Mononuclear cell (primary cell): Measurements from ENCODE around the gene GATD1. TPM values are rescaled to one million over a fixed set of nuclear protein-coding genes. Genes with fewer than 3 reads are reported as not detected.

Experiments used
- H3K27me3 ChIP-seq: 2 replicates; pipeline ENCODE4 v1.6.0; 2011; ENCODE audit warnings: low read length, control low read depth; ENCODE audit not compliant: insufficient read depth
- H3K4me1 ChIP-seq: 2 replicates; pipeline ENCODE4 v1.5.1; 2011; ENCODE audit warnings: mild to moderate bottlenecking, low read length, control low read depth; ENCODE audit not compliant: insufficient read depth
- H3K4me3 ChIP-seq: 2 replicates; pipeline ENCODE4 v1.5.1; 2011; ENCODE audit warnings: mild to moderate bottlenecking, low read length, moderate library complexity
- H3K9me3 ChIP-seq: 2 replicates; pipeline ENCODE4 v1.5.1; 2011; ENCODE audit warnings: low read depth, mild to moderate bottlenecking, control low read depth, low read length
- total RNA-seq: library from RNA; depleted of rRNA; stranded (reverse); fragments of >200 nt; gene quantifications from one replicate; pipeline ENCODE4 v1.2.3, GENCODE V29; 2012

The GATD1 gene
- total RNA-seq, 1 donor, result 7.2 TPM

GRCh38 chr11:818396-819128, 41.3 kb upstream of the GATD1 start, which contains the start of gene PNPLA2:
Gene PNPLA2 (plus strand): TSS chr11:818914. CDS start chr11:819719, 805 bp downstream.
- Histone ChIP-seq H3K9me3 (no peaks in the 10 kb centered on the region), H3K4me3 (peak within 1 kb of the TSS; percentile 81), H3K4me1 (peaks cover 38% of the 10 kb centered on the region), H3K27me3 (no peaks in the 10 kb centered on the region)

GRCh38 chr11:816433-816779, 39.1 kb upstream of the GATD1 start:
- Histone ChIP-seq H3K9me3 (no peaks in the 10 kb centered on the region), H3K4me1 (peaks cover 27% of the 10 kb centered on the region), H3K4me3 (no peak overlapping the region)

GRCh38 chr11:815675-816432, 38.6 kb upstream of the GATD1 start:
- peaks cover 27% of the 10 kb centered on the region for H3K4me1 ChIP-seq
- no peaks in the 10 kb centered on the region for H3K27me3 ChIP-seq
- no peaks in the 10 kb centered on the region for H3K9me3 ChIP-seq
- no peak overlapping the region for H3K4me3 ChIP-seq

More at GRCh38 chr11:816433-816779, 39.1 kb upstream of the GATD1 start:
- no peaks in the 10 kb centered on the region for H3K27me3 ChIP-seq

- H3K4me1 ChIP-seq, result peaks cover 26% of the 10 kb centered on the region
- H3K9me3 ChIP-seq, result no peaks in the 10 kb centered on the region
- no peaks in the 10 kb centered on the region for H3K27me3 ChIP-seq
- no peak overlapping the region for H3K4me3 ChIP-seq
These were observed 36.3 kb upstream of the GATD1 start for GRCh38 chr11:813456-814096.

- Histone ChIP-seq H3K4me1 (peaks cover 29% of the 10 kb centered on the region), H3K4me3 (no peak overlapping the region), H3K9me3 (no peaks in the 10 kb centered on the region), H3K27me3 (no peaks in the 10 kb centered on the region)
These were observed 35.8 kb upstream of the GATD1 start for GRCh38 chr11:813072-813455.

- Histone ChIP-seq H3K4me3 (no peak overlapping the region), H3K9me3 (no peaks in the 10 kb centered on the region), H3K27me3 (no peaks in the 10 kb centered on the region), H3K4me1 (peaks cover 30% of the 10 kb centered on the region)
These were observed 35.1 kb upstream of the GATD1 start for GRCh38 chr11:812390-812789.

GRCh38 chr11:811446-812245, 34.4 kb upstream of the GATD1 start:
- H3K9me3 ChIP-seq, result no peaks in the 10 kb centered on the region
- no peaks in the 10 kb centered on the region for H3K27me3 ChIP-seq
- H3K4me1 ChIP-seq, result peaks cover 30% of the 10 kb centered on the region
- H3K4me3 ChIP-seq, result no peak overlapping the region

GRCh38 chr11:810040-810567, 32.8 kb upstream of the GATD1 start:
- Histone ChIP-seq H3K27me3 (no peaks in the 10 kb centered on the region), H3K4me3 (peak overlapping the region; percentile 87), H3K9me3 (no peaks in the 10 kb centered on the region), H3K4me1 (peaks cover 34% of the 10 kb centered on the region)

- Histone ChIP-seq H3K27me3 (no peaks in the 10 kb centered on the region), H3K4me3 (peak within 1 kb of the TSS; percentile 87), H3K9me3 (no peaks in the 10 kb centered on the region), H3K4me1 (peaks cover 38% of the 10 kb centered on the region)
These were observed 32.2 kb upstream of the GATD1 start, which contains the start of gene RPLP2 for GRCh38 chr11:809287-810039. Gene RPLP2 (plus strand): TSS chr11:809967. CDS start chr11:810235, 268 bp downstream.

- Histone ChIP-seq H3K27me3 (no peaks in the 10 kb centered on the region), H3K4me1 (peaks cover 46% of the 10 kb centered on the region), H3K9me3 (no peaks in the 10 kb centered on the region), H3K4me3 (peak overlapping the region; percentile 87)
These were observed 31.4 kb upstream of the GATD1 start for GRCh38 chr11:808427-809286.

GRCh38 chr11:804599-804964, 27.3 kb upstream of the GATD1 start:
- H3K9me3 ChIP-seq, result no peaks in the 10 kb centered on the region
- peak overlapping the region; percentile 41 for H3K4me3 ChIP-seq
- no peaks in the 10 kb centered on the region for H3K27me3 ChIP-seq
- peaks cover 29% of the 10 kb centered on the region for H3K4me1 ChIP-seq

- Histone ChIP-seq H3K27me3 (no peaks in the 10 kb centered on the region), H3K4me1 (peaks cover 29% of the 10 kb centered on the region), H3K9me3 (no peaks in the 10 kb centered on the region), H3K4me3 (peak overlapping the region; percentile 41)
These were observed 26.7 kb upstream of the GATD1 start for GRCh38 chr11:803770-804598.

GRCh38 chr11:803467-803742, 26.1 kb upstream of the GATD1 start:
- no peak overlapping the region for H3K4me3 ChIP-seq
- H3K4me1 ChIP-seq, result peaks cover 28% of the 10 kb centered on the region
- H3K27me3 ChIP-seq, result no peaks in the 10 kb centered on the region
- H3K9me3 ChIP-seq, result no peaks in the 10 kb centered on the region
